T-helper 1 cell treated with Interleukin-12 subunit alpha and Interleukin-12 subunit beta and Interleukin-4 antibody, amounts not matched to agents 30 ng/mL and 1 ng/mL, for 36 hours (primary cell): ENCODE measurements around the gene SYT7. TPM values are rescaled to one million over a fixed set of nuclear protein-coding genes. Genes with fewer than 3 reads are reported as not detected.
"Not testable (repeated sequence)": the region's sequence is repeated elsewhere in the genome, so short reads cannot be mapped to it uniquely, and the experiment has no call there.

Experiments
- intact Hi-C: fragments of 100-400 bp; cut with micrococcal nuclease; formaldehyde crosslinking; loops from one replicate; pipeline ENCODE4 v1.15.1; 2024
- total RNA-seq: library from RNA; stranded (reverse); gene quantifications from 2 replicates; pipeline ENCODE4 v1.2.3, GENCODE V29; 2022

The SYT7 gene
- total RNA-seq, 1 donor from 2014 or later: not detected

GRCh38 chr11:61481806-61482205 lies 99.1 kb downstream of the SYT7 start:
- intact Hi-C loops: no loop called here

DNA sequence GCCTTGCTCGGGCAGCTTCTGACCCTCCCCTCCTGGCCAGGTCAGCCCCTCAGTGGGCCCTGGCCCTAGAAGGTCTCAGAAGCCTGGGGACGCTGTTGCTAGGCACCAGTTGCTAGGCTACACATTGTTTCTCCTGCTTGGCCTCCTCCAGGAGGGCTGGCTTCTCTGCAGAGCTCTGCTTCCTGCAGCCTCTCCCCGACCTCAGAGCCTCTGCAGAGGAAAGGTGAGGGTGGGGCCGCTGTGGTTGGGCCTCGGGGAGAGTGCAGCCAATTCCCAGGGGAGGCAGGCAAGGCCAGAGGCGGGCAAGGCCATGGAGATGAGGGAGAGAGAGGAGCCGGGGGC lies 99.9 kb downstream of the SYT7 start:
- intact Hi-C loops: no loop called here

DNA sequence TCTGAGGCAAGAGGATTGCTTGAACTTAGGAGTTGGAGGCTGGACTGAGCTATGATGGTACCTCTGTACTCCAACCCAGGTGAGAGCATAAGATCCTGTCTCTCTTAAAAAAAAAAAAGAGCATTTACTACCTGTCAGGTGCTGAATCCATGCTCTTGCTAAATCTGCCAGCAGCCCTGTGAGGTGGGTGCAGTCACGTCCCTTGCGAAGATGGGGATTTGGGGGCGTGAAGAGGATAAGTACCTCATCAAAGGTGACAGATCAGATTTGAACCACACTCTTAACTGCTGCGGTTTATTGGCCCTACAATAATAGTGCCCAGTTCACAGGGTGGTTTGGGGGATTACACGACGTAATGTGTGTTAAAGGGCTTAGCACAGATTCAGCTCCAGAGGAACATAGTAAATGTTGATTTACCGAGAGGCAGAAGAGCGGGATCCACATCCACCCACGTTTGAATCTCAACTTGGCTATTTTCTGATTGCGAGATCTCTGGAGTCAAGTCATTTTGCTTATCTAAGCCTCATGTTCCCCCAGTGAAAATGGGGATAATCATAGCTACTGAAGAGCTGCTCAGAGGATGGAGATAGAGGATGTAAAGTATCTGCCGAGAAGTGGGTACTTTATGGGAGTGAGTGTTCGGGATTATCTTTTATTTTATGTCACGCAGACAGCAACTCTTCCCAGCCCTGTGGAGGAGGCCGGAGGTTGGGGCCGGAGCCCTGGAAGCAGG lies 100.4 kb downstream of the SYT7 start:
- intact Hi-C loops: no loop called here

- intact Hi-C loops: not testable (repeated sequence)
Measured at GRCh38 chr11:61479360-61480058, 101.4 kb downstream of the SYT7 start.

DNA sequence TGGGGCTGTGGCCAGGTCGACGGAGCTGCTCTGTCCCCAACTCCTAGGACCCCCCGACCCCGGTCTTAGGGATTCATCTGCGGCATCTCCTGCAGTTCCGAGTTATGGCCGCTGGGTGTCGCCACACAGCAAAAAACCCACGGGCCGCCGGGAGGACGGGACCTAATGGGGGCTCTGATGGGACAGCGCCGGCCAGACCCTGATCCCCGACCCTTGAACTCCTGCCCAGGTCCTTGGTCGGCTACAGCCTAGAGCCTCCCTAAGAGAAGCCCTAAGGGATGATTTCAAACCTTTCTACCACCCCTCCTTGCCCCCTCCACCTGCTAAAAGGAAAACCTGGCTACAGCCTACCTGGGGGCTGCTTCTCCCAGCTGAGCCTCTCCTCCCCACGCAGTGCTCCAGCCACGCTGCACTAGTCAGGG lies 103.1 kb downstream of the SYT7 start:
- intact Hi-C loops: loop anchor here (1.0 to 2.0 kb wide), 3 partner anchors 40 to 161 kb away; no protein-coding TSS in a partner anchor

GRCh38 chr11:61477126-61477525 lies 103.8 kb downstream of the SYT7 start:
- intact Hi-C loops: loop anchor here (1.0 to 2.0 kb wide), 3 partner anchors 40 to 162 kb away; no protein-coding TSS in a partner anchor

GRCh38 chr11:61476371-61476770 lies 104.5 kb downstream of the SYT7 start:
- intact Hi-C loops: loop anchor here (2.0 kb wide), 1 partner anchor 162 kb away; no protein-coding TSS in a partner anchor

DNA sequence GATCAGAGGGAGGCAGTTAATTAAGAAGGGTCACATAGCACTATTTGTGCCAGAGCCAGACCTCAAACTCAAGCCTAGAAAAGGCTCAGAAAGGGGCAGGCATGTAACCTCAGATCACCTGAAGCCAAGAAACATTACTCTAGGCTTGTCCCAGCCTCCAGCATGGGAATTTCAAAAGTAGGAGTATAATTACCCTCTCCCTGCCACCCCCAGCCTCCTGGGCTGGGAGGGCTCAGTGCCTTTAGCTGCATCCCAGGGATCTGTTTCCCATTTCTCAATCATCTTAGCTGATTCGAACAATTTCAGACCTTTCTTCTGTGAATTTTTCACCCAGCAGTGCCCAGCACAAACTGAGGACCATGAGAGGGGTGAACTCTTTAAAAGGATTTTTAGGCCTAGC lies 105.4 kb downstream of the SYT7 start:
- intact Hi-C loops: no loop called here

DNA sequence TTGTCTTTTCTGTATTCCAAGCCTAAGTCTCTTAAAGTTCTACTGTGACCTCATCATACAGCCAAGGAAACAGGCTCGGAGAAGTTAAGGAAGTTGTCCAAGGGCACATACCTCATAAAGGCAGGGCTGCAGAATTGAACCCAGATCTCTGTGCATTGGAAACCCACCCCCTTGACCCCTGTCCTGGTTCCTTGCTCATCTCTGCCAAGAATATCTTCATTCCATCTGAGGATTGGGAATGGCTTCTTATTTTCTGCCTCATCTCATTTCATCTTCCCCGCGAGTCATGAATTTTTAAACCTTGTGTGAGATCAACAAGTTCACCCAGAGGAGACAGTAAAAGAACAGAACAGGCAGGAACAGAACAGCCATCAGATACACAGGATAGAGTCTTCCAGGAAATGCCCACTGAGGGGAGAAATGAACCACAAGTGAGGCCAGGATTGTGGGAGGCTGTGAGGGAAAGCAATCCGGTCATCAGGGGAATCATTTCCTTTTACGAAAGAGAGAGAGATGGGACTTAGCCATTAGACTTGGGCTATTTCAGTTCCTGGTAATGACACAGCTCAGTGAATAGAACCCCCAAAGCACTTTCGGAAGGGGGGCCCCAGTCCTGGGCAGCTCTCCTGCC lies 106.7 kb downstream of the SYT7 start:
- intact Hi-C loops: no loop called here

- intact Hi-C loops: no loop called here
Measured at GRCh38 chr11:61473370-61474012, 107.4 kb downstream of the SYT7 start.

DNA sequence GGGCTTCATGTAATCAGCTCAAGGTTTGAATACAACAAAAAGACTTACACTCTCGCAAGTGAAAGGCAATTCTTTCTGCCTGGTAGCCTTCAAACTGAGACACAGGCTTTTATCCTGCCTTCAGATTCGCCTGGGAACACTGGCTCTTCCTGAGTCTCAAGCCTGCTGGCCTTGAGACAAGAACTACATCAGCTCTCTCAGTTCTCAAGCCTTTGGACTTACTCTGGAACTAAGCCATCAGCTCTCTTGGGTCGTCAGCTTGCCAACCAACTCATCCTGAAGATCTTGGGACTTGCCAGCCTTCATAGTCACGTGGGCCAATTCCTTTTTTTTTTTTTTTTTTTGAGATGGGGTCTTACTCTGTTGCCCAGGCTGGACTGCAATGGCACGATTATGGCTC lies 108.0 kb downstream of the SYT7 start:
- intact Hi-C loops: no loop called here

DNA sequence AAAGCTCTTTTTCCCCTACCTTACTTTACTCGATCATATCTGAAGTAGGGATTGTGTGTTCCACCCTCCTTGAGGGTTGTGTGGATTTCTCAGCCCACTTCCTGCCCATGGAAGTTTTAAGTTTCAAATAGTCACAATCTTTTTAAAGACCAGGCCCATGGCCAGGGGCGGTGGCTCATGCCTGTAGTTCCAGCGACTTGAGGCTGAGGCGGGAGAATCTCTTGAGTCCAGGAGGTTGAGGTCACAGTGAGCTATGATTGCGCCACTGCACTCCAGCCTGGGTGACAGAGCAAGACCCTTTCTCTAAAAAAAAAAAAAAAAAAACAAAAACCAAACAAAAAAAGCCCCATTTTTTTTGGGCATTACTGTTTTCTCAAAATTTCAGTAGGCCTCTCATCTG lies 108.6 kb downstream of the SYT7 start:
- intact Hi-C loops: no loop called here

DNA sequence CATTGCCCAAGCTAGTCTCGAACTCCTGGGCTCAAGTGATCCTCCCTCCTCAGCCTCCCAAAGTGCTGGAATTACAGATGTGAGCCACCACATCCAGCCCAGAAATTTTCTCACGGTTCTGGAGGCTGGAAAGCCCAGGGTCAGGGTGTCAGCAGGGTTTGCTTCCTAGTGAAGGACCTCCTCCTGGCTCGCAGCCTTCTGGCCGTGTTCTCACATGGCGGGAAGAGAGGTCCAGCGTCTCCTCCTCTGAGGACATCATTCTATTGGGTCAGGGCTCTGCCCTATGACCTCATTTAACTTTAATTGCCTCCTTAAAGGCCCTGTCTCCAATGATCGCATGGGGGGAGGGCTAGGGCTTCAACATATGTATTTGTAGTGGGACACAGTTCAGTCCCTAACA lies 112.9 kb downstream of the SYT7 start:
- intact Hi-C loops: no loop called here

DNA sequence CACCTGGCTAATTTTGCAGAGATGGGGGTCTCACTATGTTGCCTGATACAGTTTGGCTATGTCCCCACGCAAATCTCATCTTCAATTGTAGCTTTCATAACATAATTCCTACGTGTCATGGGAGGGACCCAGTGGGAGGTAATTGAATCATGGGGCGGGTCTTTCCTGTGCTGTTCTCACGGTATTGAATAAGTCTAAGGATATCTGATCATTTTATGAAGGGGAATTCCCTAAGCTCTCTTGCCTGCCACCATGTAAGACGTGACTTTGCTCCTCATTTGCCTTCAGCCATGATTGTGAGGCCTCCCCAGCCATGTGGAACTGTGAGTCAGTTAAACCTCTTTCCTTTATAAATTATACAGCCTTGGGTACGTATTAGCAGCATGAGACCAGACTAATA lies 113.3 kb downstream of the SYT7 start:
- intact Hi-C loops: not testable (repeated sequence)

Other genes starting within 250 kb of the SYT7 start
- gene DDB1, start 248.0 kb downstream of the SYT7 start, total RNA-seq: 225 and 243 TPM in 2 replicates
- gene TKFC, start 247.8 kb downstream of the SYT7 start, total RNA-seq: 32.6 and 33.3 TPM in 2 replicates
- 38.9 and 40.0 TPM in 2 replicates for gene CYB561A3, start 219.2 kb downstream of the SYT7 start, total RNA-seq
- 64.6 and 71.3 TPM in 2 replicates for gene TMEM138, start 218.7 kb downstream of the SYT7 start, total RNA-seq
- 11.0 and 12.9 TPM in 2 replicates for gene TMEM216, start 188.5 kb downstream of the SYT7 start, total RNA-seq
- 115 and 119 TPM in 2 replicates for gene CPSF7, start 151.1 kb downstream of the SYT7 start, total RNA-seq
- 52.9 and 53.0 TPM in 2 replicates for gene SDHAF2, start 151.0 kb downstream of the SYT7 start, total RNA-seq
- gene LRRC10B, start 72.3 kb downstream of the SYT7 start, total RNA-seq: not detected in 2 replicates
- 0.17 and 0.25 TPM in 2 replicates for gene DAGLA, start 99.3 kb upstream of the SYT7 start, total RNA-seq
- gene MYRF, start 171.6 kb upstream of the SYT7 start, total RNA-seq: 0.83 and 1.3 TPM in 2 replicates
- gene TMEM258, start 211.5 kb upstream of the SYT7 start, total RNA-seq: 171 and 173 TPM in 2 replicates
- 96.3 and 104 TPM in 2 replicates for gene FEN1, start 211.8 kb upstream of the SYT7 start, total RNA-seq
- gene FADS1, start 235.9 kb upstream of the SYT7 start, total RNA-seq: 70.0 and 71.6 TPM in 2 replicates
- gene FADS2, start 247.2 kb upstream of the SYT7 start, total RNA-seq: 232 and 234 TPM in 2 replicates